T-helper 1 cell (primary cell): ENCODE data around the gene NUP133.
"Not testable (repeated sequence)": the region's sequence is repeated elsewhere in the genome, so short reads cannot be mapped to it uniquely, and the experiment has no call there.

Source experiments
- DNase-seq, 5 donors: peaks; one replicate each; pipeline ENCODE4 v3.0.0-alpha.2; 2012 to 2020

The NUP133 gene

GRCh38 chr1:229411434-229412055 is 96.6 kb downstream of the NUP133 start:
- no peak for DNase-seq

GRCh38 chr1:229410692-229411433 is 97.3 kb downstream of the NUP133 start:
- no peak for DNase-seq

- DNase-seq: no peak
These were observed 97.8 kb downstream of the NUP133 start for GRCh38 chr1:229410370-229410691.

- DNase-seq: no peak
These were observed 98.3 kb downstream of the NUP133 start for GRCh38 chr1:229409616-229410369.

GRCh38 chr1:229408458-229409037 is 99.6 kb downstream of the NUP133 start:
- no peak for DNase-seq

- DNase-seq: no peak
These were observed 100.7 kb downstream of the NUP133 start for GRCh38 chr1:229407206-229408026.

- no peak for DNase-seq
These were observed 101.3 kb downstream of the NUP133 start for GRCh38 chr1:229406798-229407197.

GRCh38 chr1:229403573-229403972 is 104.6 kb downstream of the NUP133 start:
- DNase-seq: no peak

GRCh38 chr1:229402993-229403392 is 105.1 kb downstream of the NUP133 start:
- DNase-seq: no peak

GRCh38 chr1:229402329-229402728 is 105.8 kb downstream of the NUP133 start:
- not testable (repeated sequence) for DNase-seq

GRCh38 chr1:229397762-229398161 is 110.4 kb downstream of the NUP133 start:
- no peak for DNase-seq

- DNase-seq: no peak
These were observed 111.4 kb downstream of the NUP133 start for GRCh38 chr1:229396585-229397206.

- not testable (repeated sequence) for DNase-seq
These were observed 113.6 kb downstream of the NUP133 start for GRCh38 chr1:229394517-229394916.

GRCh38 chr1:229392936-229393335 is 115.2 kb downstream of the NUP133 start:
- no peak for DNase-seq
